Keratinocyte (primary cell): Measurements from ENCODE around the gene FOXR1.

ENCODE experiments used
- CTCF ChIP-seq, 3 experiments: IDR thresholded peaks in 1 of 3; conservative IDR thresholded peaks in 1 of 3; optimal IDR thresholded peaks in 1 of 3; 2 replicates in 2 of 3; 3 replicates in 1 of 3; pipeline versions ENCODE3 to v1.5.1; 2011; ENCODE audit warnings: low read length in 3 of 3, mild to moderate bottlenecking in 3 of 3, moderate library complexity in 2 of 3, control low read depth in 1 of 3, inconsistent platforms in 1 of 3; ENCODE audit not compliant: insufficient read depth in 2 of 3; ENCODE audit errors: extremely low read depth in 1 of 3
- EZH2 ChIP-seq: IDR thresholded peaks from one replicate; pipeline ENCODE4 v1.6.1; 2012; ENCODE audit warnings: inconsistent platforms, mild to moderate bottlenecking, low read length, moderate library complexity

- TF ChIP-seq CTCF (optimal IDR thresholded peaks at IDR 0.05 in 1 of 3, IDR thresholded peaks at IDR 0.05 in 1 of 3, conservative IDR thresholded peaks at IDR 0.05 in 1 of 3; ENCODE audit: extremely low read depth in 1 of 3, insufficient read depth in 2 of 3, low read length in 3 of 3) (no peak), EZH2 (no peak)
Observed at GRCh38 chr11:119019996-119020395, 48.4 kb downstream of the FOXR1 start.
